ENCODE data around the gene ARAP1. TPM values are rescaled to one million over a fixed set of nuclear protein-coding genes. Genes with fewer than 3 reads are reported as not detected.

ARAP1 gene
- total and polyA plus RNA-seq, 2 experiments from 2014 or later = 41.5 to 200 TPM

GRCh38 chr11:72786305-72787215 lies 34.4 kb upstream of the ARAP1 start:
- peaks cover 34% of the 10 kb centered on the region for H3K4me1 ChIP-seq (ENCODE audit: low read depth)
- H3K27me3 ChIP-seq = no peaks in the 10 kb centered on the region
- no peak for DNase-seq (ENCODE audit: low read depth in 1 of 2, low spot score in 1 of 2)
- TF ChIP-seq CTCF (IDR thresholded peaks at IDR 0.05; ENCODE audit: low read depth, low read length) = no peak
- no peak overlapping the region for H3K4me3 ChIP-seq
- no peaks in the 10 kb centered on the region for H3K9me3 ChIP-seq (ENCODE audit: low read depth)
- H3K27ac ChIP-seq = no peak overlapping the region
- H3K36me3 ChIP-seq = no peaks in the 10 kb centered on the region

DNA sequence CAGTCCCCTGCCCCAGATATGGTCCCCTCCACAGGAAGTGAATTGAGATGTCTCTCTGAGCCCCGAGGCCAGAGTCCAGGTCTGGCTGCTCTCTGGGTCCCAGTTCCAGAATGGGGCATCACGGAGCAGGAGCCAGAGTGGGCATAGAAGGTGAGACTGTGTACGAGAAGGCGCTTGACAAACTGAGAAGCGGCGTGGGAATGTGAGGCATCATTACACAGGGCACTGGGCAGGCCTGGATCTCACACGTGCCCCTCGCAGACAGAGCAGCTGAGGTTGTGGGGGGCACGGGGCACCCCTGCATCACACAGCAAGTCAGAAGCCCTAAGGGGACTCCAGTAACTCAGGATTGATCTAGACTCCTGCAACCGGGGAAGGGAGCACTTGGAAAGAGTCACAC lies 32.5 kb upstream of the ARAP1 start:
- no peaks in the 10 kb centered on the region for H3K27me3 ChIP-seq
- no peaks in the 10 kb centered on the region for H3K9me3 ChIP-seq (ENCODE audit: low read depth)
- no peak overlapping the region for H3K27ac ChIP-seq
- no peak for DNase-seq (ENCODE audit: low read depth in 1 of 2, low spot score in 1 of 2)
- H3K4me3 ChIP-seq = no peak overlapping the region
- peaks cover 25% of the 10 kb centered on the region for H3K4me1 ChIP-seq (ENCODE audit: low read depth)
- H3K36me3 ChIP-seq = no peaks in the 10 kb centered on the region
- no peak for TF ChIP-seq CTCF (IDR thresholded peaks at IDR 0.05; ENCODE audit: low read depth, low read length)

DNA sequence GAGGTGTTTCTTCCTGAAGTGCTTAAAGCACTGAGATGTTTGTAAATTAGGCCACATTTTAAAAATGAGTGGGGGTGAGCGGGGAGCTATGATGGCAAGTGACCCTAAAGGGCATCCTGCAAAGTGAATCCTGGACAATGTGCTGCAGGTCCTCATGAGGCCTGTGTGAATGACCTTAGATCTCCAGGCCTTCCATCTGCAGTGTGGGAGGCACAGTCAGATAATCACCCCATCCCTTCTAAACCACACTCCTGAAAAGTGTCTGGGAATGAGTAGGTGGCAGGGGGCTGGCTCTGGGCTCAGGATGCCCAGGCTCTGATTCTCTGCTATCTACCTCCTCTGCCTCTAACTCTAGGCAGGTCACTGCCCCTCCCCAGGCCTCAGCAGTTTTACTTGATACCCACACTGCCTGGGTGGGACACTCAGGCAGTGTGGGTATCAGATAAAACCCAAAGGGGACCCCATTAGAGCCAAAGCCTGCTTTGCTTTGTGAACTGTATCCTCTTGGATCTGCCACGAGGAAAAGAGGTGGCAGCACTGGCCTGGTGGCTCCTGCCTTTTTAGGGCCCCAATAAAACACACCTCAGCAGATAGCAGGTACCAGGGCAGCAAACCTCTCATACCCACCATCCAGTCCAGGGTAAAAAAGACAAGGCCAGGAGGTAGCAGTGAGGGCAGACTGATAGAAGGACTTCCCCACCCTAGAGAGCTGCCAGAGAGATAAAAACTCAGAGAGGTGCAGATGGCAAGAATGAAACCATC lies 31.1 kb upstream of the ARAP1 start:
- Histone ChIP-seq H3K27me3 (no peaks in the 10 kb centered on the region), H3K4me1 (ENCODE audit: low read depth) (peaks cover 18% of the 10 kb centered on the region), H3K36me3 (no peaks in the 10 kb centered on the region), H3K4me3 (no peak overlapping the region), H3K27ac (no peak overlapping the region), H3K9me3 (ENCODE audit: low read depth) (no peaks in the 10 kb centered on the region)
- no peak for DNase-seq (ENCODE audit: low read depth in 1 of 2, low spot score in 1 of 2)
- TF ChIP-seq CTCF (IDR thresholded peaks at IDR 0.05; ENCODE audit: low read depth, low read length) = no peak

DNA sequence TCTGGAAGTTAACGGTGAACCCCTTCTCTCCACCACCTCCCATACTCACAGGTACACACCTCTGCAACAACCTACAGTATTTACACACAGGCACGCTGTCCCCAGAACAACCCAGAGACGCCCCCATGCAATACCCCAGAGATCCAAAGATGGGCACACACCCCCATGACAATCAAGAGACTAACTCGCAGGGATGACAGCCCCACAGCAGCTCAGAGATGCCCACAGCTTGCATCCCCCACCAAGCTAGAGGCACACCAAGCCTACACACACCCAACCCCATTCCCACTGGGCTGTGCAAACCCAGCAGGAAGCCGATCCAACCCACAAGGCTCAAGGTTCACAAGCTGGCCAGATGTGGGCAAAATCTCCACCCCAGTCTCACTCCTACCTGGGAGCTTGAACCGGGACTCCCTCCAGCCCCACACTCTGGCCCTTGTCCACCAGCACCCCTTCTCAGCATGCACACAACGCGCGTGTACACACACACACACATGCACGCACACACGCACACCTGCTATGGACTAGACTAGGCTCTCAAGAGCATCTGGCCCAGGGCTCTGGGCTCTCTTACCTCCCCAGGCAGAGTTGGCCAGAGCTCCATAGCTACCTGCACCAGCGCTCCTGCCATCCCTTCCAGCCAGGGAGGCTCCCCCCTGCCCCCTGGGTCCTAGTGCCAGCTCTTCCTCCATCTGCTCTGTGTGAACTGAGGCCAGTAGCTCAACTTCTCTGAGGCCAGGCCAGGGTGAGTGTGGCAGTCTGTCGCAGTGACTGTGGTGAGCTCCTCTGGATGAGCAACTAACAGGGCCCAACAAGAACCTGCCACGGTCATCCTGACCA lies 30.1 kb upstream of the ARAP1 start:
- TF ChIP-seq CTCF (IDR thresholded peaks at IDR 0.05; ENCODE audit: low read depth, low read length) = no peak
- Histone ChIP-seq H3K27ac (no peak overlapping the region), H3K36me3 (no peaks in the 10 kb centered on the region), H3K4me3 (peak overlapping the region; percentile 75), H3K4me1 (ENCODE audit: low read depth) (peaks cover 12% of the 10 kb centered on the region), H3K27me3 (no peaks in the 10 kb centered on the region), H3K9me3 (ENCODE audit: low read depth) (no peaks in the 10 kb centered on the region)
- DNase-seq (ENCODE audit: low read depth in 1 of 2, low spot score in 1 of 2) = peak in 1 of 2 donors; percentile 20
